ENCODE measurements around the gene TEK.

DNA sequence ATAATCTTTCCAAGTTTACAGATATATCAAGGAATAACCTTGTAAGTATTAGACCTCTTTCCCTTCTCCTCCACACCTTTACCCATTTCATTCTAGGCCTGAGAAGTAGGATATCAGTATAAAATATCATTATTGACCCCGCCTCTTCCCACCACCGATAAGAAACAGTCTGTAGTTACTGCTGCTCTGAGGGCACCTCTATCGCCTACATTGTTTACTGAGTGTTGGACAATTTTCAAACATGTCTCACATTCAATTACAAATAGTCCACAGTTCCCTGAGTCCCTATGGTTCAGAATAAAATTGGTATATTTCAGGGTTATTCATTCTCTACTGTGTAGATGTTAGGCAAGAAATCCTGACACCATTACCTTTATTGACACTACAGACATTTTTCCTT, 73.4 kb downstream of the TEK start:
- no peak for TF ChIP-seq POLR2A (IDR thresholded peaks at IDR 0.05)
- TF ChIP-seq EP300 (IDR thresholded peaks at IDR 0.05): no peak
- TF ChIP-seq, protein P1, sequence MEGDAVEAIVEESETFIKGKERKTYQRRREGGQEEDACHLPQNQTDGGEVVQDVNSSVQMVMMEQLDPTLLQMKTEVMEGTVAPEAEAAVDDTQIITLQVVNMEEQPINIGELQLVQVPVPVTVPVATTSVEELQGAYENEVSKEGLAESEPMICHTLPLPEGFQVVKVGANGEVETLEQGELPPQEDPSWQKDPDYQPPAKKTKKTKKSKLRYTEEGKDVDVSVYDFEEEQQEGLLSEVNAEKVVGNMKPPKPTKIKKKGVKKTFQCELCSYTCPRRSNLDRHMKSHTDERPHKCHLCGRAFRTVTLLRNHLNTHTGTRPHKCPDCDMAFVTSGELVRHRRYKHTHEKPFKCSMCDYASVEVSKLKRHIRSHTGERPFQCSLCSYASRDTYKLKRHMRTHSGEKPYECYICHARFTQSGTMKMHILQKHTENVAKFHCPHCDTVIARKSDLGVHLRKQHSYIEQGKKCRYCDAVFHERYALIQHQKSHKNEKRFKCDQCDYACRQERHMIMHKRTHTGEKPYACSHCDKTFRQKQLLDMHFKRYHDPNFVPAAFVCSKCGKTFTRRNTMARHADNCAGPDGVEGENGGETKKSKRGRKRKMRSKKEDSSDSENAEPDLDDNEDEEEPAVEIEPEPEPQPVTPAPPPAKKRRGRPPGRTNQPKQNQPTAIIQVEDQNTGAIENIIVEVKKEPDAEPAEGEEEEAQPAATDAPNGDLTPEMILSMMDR (IDR thresholded peaks at IDR 0.05): no peak
